GM21737 (cell line): ENCODE measurements around the gene SULT4A1.
"Not testable (repeated sequence)": the region's sequence is repeated elsewhere in the genome, so short reads cannot be mapped to it uniquely, and the experiment has no call there.

ENCODE experiments used
- ATAC-seq: cut with Tn5 transposase; IDR thresholded peaks from one replicate; pipeline ENCODE4 v1.9.1; 2021; ENCODE audit warnings: mild to moderate bottlenecking, moderate library complexity; ENCODE audit not compliant: unreplicated experiment

SULT4A1 gene

GRCh38 chr22:43862074-43862881 lies at the start of gene SULT4A1:
TSS of gene SULT4A1 (minus strand) at chr22:43862513. CDS start at chr22:43862382, 131 bp downstream.
- no peak for ATAC-seq

- ATAC-seq, result no peak
These were observed 49.0 kb upstream of the SULT4A1 start for GRCh38 chr22:43911351-43911750.

GRCh38 chr22:43910178-43910695 lies 47.9 kb upstream of the SULT4A1 start:
- ATAC-seq, result no peak

- no peak for ATAC-seq
These were observed 47.4 kb upstream of the SULT4A1 start for GRCh38 chr22:43909708-43910107.

- no peak for ATAC-seq
These were observed 43.4 kb upstream of the SULT4A1 start for GRCh38 chr22:43905681-43906080.

- not testable (repeated sequence) for ATAC-seq
These were observed 42.1 kb upstream of the SULT4A1 start for GRCh38 chr22:43904412-43904811.

GRCh38 chr22:43903033-43903432 lies 40.7 kb upstream of the SULT4A1 start:
- ATAC-seq, result not testable (repeated sequence)

GRCh38 chr22:43901976-43902643 lies 39.8 kb upstream of the SULT4A1 start:
- ATAC-seq, result no peak

- ATAC-seq, result no peak
These were observed 37.9 kb upstream of the SULT4A1 start for GRCh38 chr22:43900206-43900605.

GRCh38 chr22:43897751-43898261 lies 35.5 kb upstream of the SULT4A1 start:
- ATAC-seq, result no peak

GRCh38 chr22:43895986-43896645 lies 33.8 kb upstream of the SULT4A1 start:
- ATAC-seq, result no peak

GRCh38 chr22:43894122-43894521 lies 31.8 kb upstream of the SULT4A1 start:
- no peak for ATAC-seq

- no peak for ATAC-seq
These were observed 31.0 kb upstream of the SULT4A1 start for GRCh38 chr22:43893266-43893665.

GRCh38 chr22:43892183-43892894 lies 30.0 kb upstream of the SULT4A1 start:
- no peak for ATAC-seq

GRCh38 chr22:43891360-43892182 lies 29.3 kb upstream of the SULT4A1 start, which contains the start of gene PNPLA5:
TSS of gene PNPLA5 (minus strand) at chr22:43892013. CDS start at chr22:43891880, 133 bp downstream.
- ATAC-seq, result no peak

GRCh38 chr22:43890901-43891331 lies 28.6 kb upstream of the SULT4A1 start:
- no peak for ATAC-seq

GRCh38 chr22:43889860-43890253 lies 27.5 kb upstream of the SULT4A1 start:
- ATAC-seq, result no peak

- no peak for ATAC-seq
These were observed 27.0 kb upstream of the SULT4A1 start for GRCh38 chr22:43889201-43889859.

- ATAC-seq, result no peak
These were observed 26.4 kb upstream of the SULT4A1 start for GRCh38 chr22:43888740-43889139.
